Skeletal muscle tissue (tissue), 4 donors: ENCODE results near the gene HSD17B3. TPM values are rescaled to one million over a fixed set of nuclear protein-coding genes. Genes with fewer than 3 reads are reported as not detected.
"Not testable (repeated sequence)": the region's sequence is repeated elsewhere in the genome, so short reads cannot be mapped to it uniquely, and the experiment has no call there.

ENCODE experiments used
- H3K27ac ChIP-seq: one replicate; pipeline ENCODE4 v1.7.0; 2013; ENCODE audit warnings: mild to moderate bottlenecking, low read depth, low read length, inconsistent platforms
- H3K27me3 ChIP-seq, 3 donors: one replicate each; pipeline ENCODE4 v1.7.0; 2013; ENCODE audit warnings: low read length in 3 of 3; ENCODE audit not compliant: control insufficient read depth in 3 of 3, insufficient read depth in 3 of 3
- H3K36me3 ChIP-seq, 3 donors: one replicate each; pipeline ENCODE4 v1.7.0; 2013; ENCODE audit warnings: low read length in 3 of 3; ENCODE audit not compliant: control insufficient read depth in 3 of 3, insufficient read depth in 3 of 3
- H3K4me1 ChIP-seq, 3 donors: one replicate each; pipeline ENCODE4 v1.7.0; 2013; ENCODE audit warnings: low read length in 3 of 3, mild to moderate bottlenecking in 3 of 3; ENCODE audit not compliant: control insufficient read depth in 3 of 3, insufficient read depth in 3 of 3
- H3K4me3 ChIP-seq, 3 donors: one replicate each; pipeline ENCODE4 v1.7.0; 2013; ENCODE audit warnings: low read length in 3 of 3
- H3K9ac ChIP-seq, 3 donors: one replicate each; pipeline ENCODE4 v1.7.0; 2013; ENCODE audit warnings: low read length in 3 of 3, mild to moderate bottlenecking in 3 of 3, moderate library complexity in 2 of 3, low read depth in 1 of 3
- H3K9me3 ChIP-seq, 3 donors: one replicate each; pipeline ENCODE4 v1.7.0; 2013; ENCODE audit warnings: low read length in 3 of 3; ENCODE audit not compliant: control insufficient read depth in 3 of 3
- total RNA-seq: library from RNA; depleted of rRNA; stranded (reverse); fragments of >200 nt; gene quantifications from one replicate; pipeline ENCODE4 v1.2.3, GENCODE V29; 2014
- donor health status: Osteomylitis.

Gene HSD17B3
- total RNA-seq, 1 donor from 2014 or later = 1.0 TPM

DNA sequence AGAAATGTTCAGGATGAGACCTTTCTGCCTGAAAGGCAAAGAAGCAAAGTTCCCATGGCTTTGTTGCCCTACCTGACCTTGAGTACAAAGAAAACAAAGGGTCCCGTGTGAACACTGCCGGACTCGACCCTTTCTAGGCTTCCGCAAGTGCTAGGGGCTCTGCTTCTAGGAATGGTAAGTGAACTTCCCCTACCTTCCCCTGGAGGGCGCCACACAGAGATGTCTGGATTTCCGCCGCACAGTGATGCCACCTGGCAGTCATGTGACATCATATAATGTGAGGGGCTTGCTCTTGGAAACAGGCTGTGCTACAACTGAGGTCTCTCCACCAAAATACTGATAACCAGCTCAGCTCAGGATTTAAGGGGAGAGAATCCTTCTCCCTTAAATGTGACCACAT lies 56.6 kb downstream of the HSD17B3 start:
- no peaks in the 10 kb centered on the region for H3K9me3 ChIP-seq
- peaks cover 0 to 12% (median 5%) of the 10 kb centered on the region in 3 donors for H3K27me3 ChIP-seq
- no peak overlapping the region for H3K9ac ChIP-seq
- H3K36me3 ChIP-seq = no peaks in the 10 kb centered on the region
- H3K27ac ChIP-seq = no peak overlapping the region
- H3K4me1 ChIP-seq = no peaks in the 10 kb centered on the region
- H3K4me3 ChIP-seq = no peak overlapping the region

DNA sequence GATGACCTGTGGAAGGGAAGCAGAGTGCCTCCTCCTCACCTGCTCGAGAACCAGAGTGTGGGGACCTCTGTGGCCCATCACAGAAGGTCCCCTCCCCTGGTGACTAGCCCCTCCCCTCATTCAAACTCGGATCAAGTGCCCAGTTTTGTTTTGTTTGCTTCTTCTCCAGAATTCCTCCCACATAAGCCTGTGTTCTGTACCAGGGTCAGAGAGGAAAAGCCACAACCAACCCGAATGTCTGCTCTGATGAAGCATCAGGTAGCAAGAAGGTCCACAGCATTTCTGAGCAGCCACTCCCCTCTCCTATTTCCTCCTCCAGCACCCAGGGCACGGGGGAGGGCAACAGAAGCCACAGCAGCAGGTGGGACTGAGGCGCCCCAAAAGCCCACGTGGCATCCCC lies 58.2 kb downstream of the HSD17B3 start:
- H3K9ac ChIP-seq = no peak overlapping the region
- H3K9me3 ChIP-seq = no peaks in the 10 kb centered on the region
- H3K27ac ChIP-seq = no peak overlapping the region
- H3K4me3 ChIP-seq = no peak overlapping the region
- H3K27me3 ChIP-seq = peaks cover 0 to 12% (median 5%) of the 10 kb centered on the region in 3 donors
- no peaks in the 10 kb centered on the region for H3K4me1 ChIP-seq
- H3K36me3 ChIP-seq = no peaks in the 10 kb centered on the region

DNA sequence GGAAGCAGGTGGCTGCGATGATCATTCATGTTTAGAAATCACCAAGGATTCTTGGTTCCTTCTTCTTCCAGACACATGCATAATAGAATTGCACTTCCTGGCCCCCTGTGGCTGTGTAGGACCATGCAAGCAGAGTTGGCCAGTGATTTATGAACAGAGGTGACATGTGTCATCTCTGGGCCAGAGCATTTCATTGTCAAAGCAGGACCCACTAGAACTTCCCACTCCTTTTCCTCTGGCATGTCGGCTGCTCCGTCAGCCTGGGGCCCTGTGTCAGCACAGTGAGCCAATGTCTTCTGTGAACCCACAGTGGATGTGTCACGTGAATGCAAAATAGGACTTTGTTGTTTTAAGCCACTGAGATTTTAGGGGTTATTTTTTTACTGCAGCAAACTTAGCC lies 59.2 kb downstream of the HSD17B3 start:
- Histone ChIP-seq H3K36me3 (no peaks in the 10 kb centered on the region), H3K27ac (no peak overlapping the region), H3K4me3 (no peak overlapping the region), H3K9me3 (no peaks in the 10 kb centered on the region), H3K9ac (no peak overlapping the region), H3K4me1 (no peaks in the 10 kb centered on the region), H3K27me3 (peaks cover 0 to 12% (median 5%) of the 10 kb centered on the region in 3 donors)

DNA sequence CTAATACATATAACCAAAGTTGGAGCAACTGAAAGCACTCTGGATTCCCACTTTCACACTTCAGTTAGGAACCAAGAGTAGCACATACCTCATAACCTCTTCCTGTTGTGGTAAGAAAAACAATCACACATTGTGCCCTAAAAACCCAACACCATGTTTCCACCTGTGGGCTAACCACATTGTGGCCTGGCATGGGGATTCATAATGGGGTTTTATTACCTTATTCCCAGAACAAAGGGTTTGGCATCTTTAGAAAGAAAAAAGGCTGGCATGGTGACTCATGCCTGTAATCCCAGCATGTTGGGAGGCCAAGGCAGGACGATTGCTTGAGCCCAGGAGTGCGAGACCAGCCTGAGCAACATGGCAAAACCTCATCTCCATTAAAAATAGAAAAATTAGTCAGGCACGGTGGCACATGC lies 60.6 kb downstream of the HSD17B3 start:
- no peaks in the 10 kb centered on the region for H3K36me3 ChIP-seq
- H3K27ac ChIP-seq = no peak overlapping the region
- H3K4me3 ChIP-seq = no peak overlapping the region
- H3K4me1 ChIP-seq = peaks cover 0 to 2% (median 0%) of the 10 kb centered on the region in 3 donors
- no peaks in the 10 kb centered on the region for H3K9me3 ChIP-seq
- H3K9ac ChIP-seq = no peak overlapping the region
- H3K27me3 ChIP-seq = peaks cover 0 to 12% (median 5%) of the 10 kb centered on the region in 3 donors

DNA sequence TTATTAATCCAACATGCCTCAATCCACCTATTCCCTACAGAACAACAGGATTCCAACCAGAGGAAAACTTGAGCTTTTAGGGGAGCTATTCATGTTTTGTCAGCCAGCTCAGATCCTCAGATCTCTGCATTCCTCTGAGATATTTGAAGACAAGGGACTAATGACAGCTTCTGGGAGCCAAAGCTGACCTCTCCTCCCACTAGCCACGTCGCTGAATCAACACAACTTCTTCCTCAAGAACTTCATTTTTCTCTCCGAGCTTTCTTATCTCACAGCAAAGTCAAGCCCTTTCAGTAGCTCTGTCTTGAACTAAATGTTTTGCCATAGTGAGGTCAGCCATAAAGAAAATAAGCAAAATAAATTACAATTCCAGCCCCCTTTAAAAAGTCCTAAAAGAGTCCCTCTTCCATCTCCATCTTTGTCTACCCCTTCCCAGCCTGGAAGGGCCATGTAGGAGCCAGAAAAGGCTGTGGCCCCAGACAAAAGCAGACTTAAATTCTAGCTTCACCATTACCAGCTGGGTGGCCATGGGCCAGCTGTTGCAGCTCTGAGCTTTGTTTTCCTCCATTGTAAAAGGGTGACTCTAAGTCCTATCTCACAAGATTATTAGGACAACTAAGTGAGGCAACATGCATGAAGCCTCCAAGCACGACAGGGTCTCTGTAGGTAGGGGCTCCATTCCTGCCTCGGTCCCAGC lies 65.0 kb downstream of the HSD17B3 start:
- Histone ChIP-seq H3K9me3 (no peaks in the 10 kb centered on the region), H3K36me3 (no peaks in the 10 kb centered on the region), H3K27ac (no peak overlapping the region), H3K9ac (no peak overlapping the region), H3K27me3 (no peaks in the 10 kb centered on the region), H3K4me1 (peaks cover 0 to 7% (median 0%) of the 10 kb centered on the region in 3 donors), H3K4me3 (no peak overlapping the region)

DNA sequence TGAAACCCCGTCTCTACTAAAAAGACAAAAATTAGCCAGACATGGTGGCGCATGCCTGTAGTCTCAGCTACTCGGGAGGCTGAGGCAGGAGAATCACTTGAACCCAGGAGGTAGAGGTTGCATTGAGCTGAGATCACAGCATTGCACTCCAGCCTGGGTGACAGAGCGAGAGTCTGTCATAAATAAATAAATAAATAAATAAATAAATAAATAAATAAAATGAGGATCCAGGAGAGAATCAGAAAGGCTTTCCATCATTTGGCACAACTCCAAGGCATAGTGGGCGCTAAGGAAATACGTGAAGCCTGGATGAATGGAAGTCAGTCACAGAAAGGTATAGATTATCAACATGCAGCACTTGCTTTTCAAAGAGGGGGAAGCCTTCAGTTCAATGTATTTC lies 65.6 kb downstream of the HSD17B3 start:
- not testable (repeated sequence) for H3K27ac ChIP-seq, H3K4me3 ChIP-seq, H3K4me1 ChIP-seq, H3K9ac ChIP-seq, H3K9me3 ChIP-seq, H3K27me3 ChIP-seq, H3K36me3 ChIP-seq

DNA sequence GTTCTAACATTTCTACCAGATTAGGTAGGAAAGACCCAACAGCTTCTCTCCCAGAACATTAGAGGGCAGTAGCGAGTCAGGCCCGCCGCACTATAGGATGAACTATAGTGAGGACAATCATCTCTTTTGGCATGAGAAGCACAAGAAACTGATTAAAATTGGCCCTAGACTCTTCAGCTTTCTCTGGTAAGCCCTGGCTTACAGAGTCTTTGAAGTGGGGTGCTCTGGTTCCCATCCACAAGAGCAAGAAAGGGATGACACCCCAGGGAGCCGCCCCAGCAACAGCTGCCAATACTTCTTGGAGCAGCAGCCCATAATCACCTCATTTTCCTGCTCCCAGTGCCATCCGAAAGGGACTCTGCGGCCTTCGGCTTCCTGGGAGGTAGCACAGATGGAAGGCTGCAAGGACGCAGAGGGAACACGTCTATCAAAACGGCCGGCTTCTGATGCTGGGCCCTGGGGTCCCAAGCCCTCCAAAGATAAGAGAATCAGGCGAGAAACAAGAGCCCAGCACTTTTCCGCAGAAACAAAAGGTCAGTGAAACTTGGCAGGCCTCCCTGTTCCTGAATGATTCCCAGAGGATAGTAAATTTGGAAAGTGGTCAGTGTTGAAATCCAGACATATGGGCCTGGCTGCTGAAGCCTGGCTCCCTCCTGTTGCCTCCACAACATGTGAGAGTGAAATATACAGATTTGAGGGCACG lies 69.3 kb downstream of the HSD17B3 start:
- Histone ChIP-seq H3K36me3 (no peaks in the 10 kb centered on the region), H3K9me3 (no peaks in the 10 kb centered on the region), H3K4me1 (peaks cover 0 to 7% (median 0%) of the 10 kb centered on the region in 3 donors), H3K27me3 (peaks cover 0 to 2% (median 0%) of the 10 kb centered on the region in 3 donors), H3K9ac (no peak overlapping the region), H3K27ac (no peak overlapping the region), H3K4me3 (peak overlapping the region in 1 of 3 donors; percentile 13)

DNA sequence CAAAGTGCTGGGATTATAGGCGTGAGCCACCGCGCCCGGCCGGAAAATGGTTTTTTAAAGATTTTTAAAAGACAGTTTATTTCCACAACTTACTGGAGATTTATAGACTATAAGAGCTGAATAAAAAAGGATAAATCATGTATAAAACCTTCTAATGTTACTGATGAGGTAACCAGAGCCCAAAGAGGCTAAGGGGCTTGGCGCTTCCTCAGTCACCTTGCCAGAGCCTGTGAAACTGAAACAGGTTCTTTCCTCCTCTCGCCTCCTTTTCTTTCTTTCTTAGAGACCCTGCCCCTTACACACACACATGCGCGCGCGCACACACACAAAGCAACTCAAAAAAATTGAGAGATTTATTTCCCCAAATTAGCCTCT lies 69.8 kb downstream of the HSD17B3 start:
- H3K27ac ChIP-seq = no peak overlapping the region
- no peaks in the 10 kb centered on the region for H3K9me3 ChIP-seq
- peaks cover 0 to 5% (median 0%) of the 10 kb centered on the region in 3 donors for H3K4me1 ChIP-seq
- H3K4me3 ChIP-seq = no peak overlapping the region
- no peaks in the 10 kb centered on the region for H3K36me3 ChIP-seq
- peaks cover 0 to 2% (median 0%) of the 10 kb centered on the region in 3 donors for H3K27me3 ChIP-seq
- no peak overlapping the region for H3K9ac ChIP-seq

DNA sequence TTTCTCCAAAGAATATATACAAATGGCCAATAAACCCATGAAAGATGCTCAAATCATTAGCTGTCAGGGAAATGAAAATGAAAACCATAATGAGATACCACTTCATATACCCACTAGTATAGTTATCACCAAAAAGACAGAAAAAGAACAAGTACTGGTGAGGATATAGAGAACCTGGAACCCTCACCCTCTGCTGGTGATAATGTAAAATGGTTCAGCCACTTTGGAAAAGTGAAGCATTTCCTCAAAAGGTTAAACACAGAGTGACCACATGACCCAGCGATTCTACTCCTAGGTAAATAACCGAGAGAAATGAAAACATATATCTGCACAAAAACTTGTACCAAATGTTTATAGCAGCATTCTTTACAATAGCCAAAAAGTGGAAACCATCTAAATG lies 72.0 kb downstream of the HSD17B3 start:
- no peak overlapping the region for H3K4me3 ChIP-seq
- H3K36me3 ChIP-seq = no peaks in the 10 kb centered on the region
- no peaks in the 10 kb centered on the region for H3K9me3 ChIP-seq
- peaks cover 0 to 5% (median 0%) of the 10 kb centered on the region in 3 donors for H3K4me1 ChIP-seq
- no peak overlapping the region for H3K9ac ChIP-seq
- peaks cover 0 to 2% (median 0%) of the 10 kb centered on the region in 3 donors for H3K27me3 ChIP-seq
- H3K27ac ChIP-seq = no peak overlapping the region

DNA sequence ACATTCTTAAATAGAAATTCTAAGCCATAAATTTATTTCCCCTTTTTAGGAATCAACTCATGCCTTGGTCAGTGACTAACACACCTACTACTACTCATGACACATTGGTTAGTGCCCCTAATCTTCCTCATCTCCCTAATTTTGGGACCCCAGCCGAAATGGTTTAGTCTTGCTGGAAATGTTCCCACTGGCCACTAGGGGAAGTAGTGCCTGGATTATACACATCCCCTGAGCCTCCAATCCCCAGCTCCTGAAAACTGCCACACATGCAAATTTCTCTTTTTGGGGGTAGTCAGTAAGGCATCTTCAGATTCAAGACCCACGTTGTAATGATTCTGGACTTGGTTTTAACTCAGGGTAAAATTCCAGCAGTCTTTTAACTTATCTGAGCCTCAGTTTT lies 79.8 kb downstream of the HSD17B3 start:
- H3K4me1 ChIP-seq = peaks cover 3 to 11% (median 7%) of the 10 kb centered on the region in 3 donors
- H3K9me3 ChIP-seq = peaks cover 0 to 2% (median 0%) of the 10 kb centered on the region in 3 donors
- H3K27me3 ChIP-seq = peaks cover 15 to 16% (median 15%) of the 10 kb centered on the region in 3 donors
- H3K27ac ChIP-seq = no peak overlapping the region
- no peak overlapping the region for H3K9ac ChIP-seq
- H3K4me3 ChIP-seq = no peak overlapping the region
- no peaks in the 10 kb centered on the region for H3K36me3 ChIP-seq
